GM12891 (cell line): Measurements from ENCODE around the gene RIMS4.

Source experiments
- DNase-seq: peaks from one replicate; pipeline ENCODE4 v3.0.0; 2011; ENCODE audit warnings: low spot score; ENCODE audit not compliant: insufficient read length
- FAIRE-seq: peaks from 2 replicates; lab custom pipeline; 2011; peaks lifted over from hg19 to GRCh38; lab: Jason Lieb, UNC
- PAX5 ChIP-seq: IDR thresholded peaks from 2 replicates; pipeline ENCODE4 v1.6.1; 2011; ENCODE audit warnings: low read length, moderate library complexity, mild to moderate bottlenecking; ENCODE audit not compliant: insufficient read depth, severe bottlenecking
- POLR2A ChIP-seq: IDR thresholded peaks from 2 replicates; pipeline ENCODE4 v1.6.1; 2011; ENCODE audit warnings: low read depth, low read length, control low read depth
- POLR2AphosphoS5 ChIP-seq: IDR thresholded peaks from 2 replicates; pipeline ENCODE4 v1.6.1; 2011; ENCODE audit warnings: low read depth, low read length, control low read depth
- POU2F2 ChIP-seq: IDR thresholded peaks from 2 replicates; pipeline ENCODE4 v1.6.1; 2011; ENCODE audit warnings: low read depth, mild to moderate bottlenecking, control low read depth, low read length, moderate library complexity
- SPI1 ChIP-seq: IDR thresholded peaks from 2 replicates; pipeline ENCODE4 v1.6.1; 2011; ENCODE audit warnings: low read depth, low read length, control low read depth
- TAF1 ChIP-seq: IDR thresholded peaks from 2 replicates; pipeline ENCODE4 v1.6.1; 2011; ENCODE audit warnings: low read depth, low read length, control low read depth

The RIMS4 gene

GRCh38 chr20:44756011-44756688 lies 54.2 kb downstream of the RIMS4 start:
- FAIRE-seq: no peak
- no peak for DNase-seq
- TF ChIP-seq TAF1 (no peak), SPI1 (no peak), POLR2A (no peak), POLR2AphosphoS5 (no peak), PAX5 (no peak)

- no peak for DNase-seq
- no peak for FAIRE-seq
- TF ChIP-seq SPI1 (no peak), TAF1 (no peak), POU2F2 (no peak), PAX5 (no peak), POLR2AphosphoS5 (no peak), POLR2A (no peak)
Observed at GRCh38 chr20:44754554-44754953, 55.8 kb downstream of the RIMS4 start.

- FAIRE-seq (no peak), DNase-seq (no peak)
- TF ChIP-seq POLR2A (no peak), PAX5 (no peak), TAF1 (no peak), POU2F2 (no peak), SPI1 (no peak), POLR2AphosphoS5 (no peak)
Observed at GRCh38 chr20:44752099-44752931, 58.0 kb downstream of the RIMS4 start.

DNA sequence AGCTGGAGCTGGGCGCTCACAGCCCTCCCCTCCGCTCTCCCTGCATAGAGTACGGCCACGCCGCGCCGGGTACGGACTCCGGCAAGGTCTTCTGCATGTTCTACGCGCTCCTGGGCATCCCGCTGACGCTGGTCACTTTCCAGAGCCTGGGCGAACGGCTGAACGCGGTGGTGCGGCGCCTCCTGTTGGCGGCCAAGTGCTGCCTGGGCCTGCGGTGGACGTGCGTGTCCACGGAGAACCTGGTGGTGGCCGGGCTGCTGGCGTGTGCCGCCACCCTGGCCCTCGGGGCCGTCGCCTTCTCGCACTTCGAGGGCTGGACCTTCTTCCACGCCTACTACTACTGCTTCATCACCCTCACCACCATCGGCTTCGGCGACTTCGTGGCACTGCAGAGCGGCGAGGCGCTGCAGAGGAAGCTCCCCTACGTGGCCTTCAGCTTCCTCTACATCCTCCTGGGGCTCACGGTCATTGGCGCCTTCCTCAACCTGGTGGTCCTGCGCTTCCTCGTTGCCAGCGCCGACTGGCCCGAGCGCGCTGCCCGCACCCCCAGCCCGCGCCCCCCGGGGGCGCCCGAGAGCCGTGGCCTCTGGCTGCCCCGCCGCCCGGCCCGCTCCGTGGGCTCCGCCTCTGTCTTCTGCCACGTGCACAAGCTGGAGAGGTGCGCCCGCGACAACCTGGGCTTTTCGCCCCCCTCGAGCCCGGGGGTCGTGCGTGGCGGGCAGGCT lies 60.1 kb downstream of the RIMS4 start:
- no peak for FAIRE-seq
- no peak for DNase-seq

GRCh38 chr20:44748005-44748370 lies 62.4 kb downstream of the RIMS4 start:
- DNase-seq (no peak), FAIRE-seq (no peak)
- TF ChIP-seq POLR2AphosphoS5 (no peak), POLR2A (no peak), TAF1 (no peak), PAX5 (no peak), SPI1 (no peak), POU2F2 (no peak)

More for the DNA sequence above, 60.1 kb downstream of the RIMS4 start:
- TF ChIP-seq SPI1 (no peak), POLR2AphosphoS5 (no peak), TAF1 (no peak), POU2F2 (no peak), PAX5 (no peak), POLR2A (no peak)

DNA sequence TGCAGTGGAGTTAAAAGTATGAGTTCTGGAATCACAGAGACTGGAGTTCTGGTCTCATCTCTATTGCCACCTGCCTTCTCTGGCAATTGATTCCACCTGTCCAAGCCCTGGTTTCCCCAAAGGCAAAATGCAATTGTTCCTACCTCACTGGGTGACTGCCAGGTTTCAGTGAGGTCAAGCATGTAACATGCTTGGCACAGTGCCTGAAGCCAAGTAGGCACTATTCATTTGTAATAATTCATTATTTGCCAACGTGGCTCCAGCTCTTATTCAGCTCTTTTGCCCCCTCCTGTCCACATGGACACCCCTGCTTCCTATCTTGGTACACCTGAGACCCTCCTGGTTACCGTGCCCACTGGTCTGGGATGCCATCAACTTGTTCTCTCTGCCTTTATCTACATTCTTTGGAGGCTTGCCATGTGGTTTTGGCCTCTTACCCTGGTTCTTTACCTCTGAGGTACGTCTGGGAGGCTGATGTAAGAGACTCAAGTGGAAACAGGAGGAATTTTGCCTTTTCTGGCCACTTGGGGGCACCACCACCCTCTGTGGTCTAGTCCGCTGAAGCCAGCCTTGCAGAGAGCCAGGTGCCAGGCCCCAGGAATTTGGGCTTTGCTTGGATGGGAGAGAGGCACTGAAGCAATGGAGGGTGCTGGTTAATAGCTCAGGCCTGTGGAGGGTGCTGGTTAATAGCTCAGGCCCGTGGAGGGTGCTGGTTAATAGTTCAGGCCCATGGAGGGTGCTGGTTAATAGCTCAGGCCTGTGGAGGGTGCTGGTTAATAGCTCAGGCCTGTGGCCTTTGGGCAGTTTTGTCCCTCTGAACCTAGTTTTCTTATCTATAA lies 63.0 kb downstream of the RIMS4 start:
- DNase-seq (peak; percentile 69), FAIRE-seq (peak; percentile 65)
- TF ChIP-seq POLR2AphosphoS5 (no peak), PAX5 (no peak), POU2F2 (no peak), TAF1 (no peak), POLR2A (no peak), SPI1 (no peak)

DNA sequence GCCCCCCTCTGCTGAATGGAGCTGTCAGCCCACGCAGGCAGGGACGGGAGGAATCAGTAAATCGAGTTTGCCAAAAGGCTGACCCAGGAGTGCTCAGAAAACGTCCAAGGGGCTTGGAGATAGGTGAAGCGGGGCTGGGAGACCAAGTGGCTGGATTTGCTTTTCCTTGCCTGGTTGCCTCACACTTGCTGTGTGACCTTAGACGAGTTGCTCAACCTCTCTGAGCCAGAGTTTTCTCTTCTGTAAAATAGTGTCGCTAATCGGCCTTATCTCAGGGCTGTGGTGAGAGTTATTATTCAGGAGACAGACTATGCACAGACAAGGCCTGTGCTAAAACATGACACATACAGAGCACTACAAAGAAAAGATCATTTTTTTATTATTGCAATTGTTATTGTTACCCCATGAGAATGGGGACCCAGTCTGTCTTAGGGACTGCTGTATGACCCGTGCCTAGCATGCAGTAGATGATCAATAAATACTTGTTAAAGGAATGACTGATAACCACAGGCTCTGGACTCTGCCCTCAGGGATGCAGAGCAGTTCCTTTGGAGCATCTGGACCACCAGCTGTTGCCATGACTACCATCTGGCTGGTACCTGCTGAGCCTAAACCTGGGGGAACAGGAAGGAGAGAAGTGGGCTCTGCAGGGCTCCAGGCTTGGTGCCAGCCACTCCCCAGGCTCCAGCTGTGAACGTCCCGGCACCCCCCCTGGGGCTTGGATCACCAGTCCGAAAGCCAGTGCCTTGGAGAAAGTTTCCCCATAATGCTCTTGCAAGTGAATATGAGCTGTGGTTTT lies 63.8 kb downstream of the RIMS4 start:
- FAIRE-seq (no peak), DNase-seq (no peak)
- no peak for TF ChIP-seq POLR2AphosphoS5
- TF ChIP-seq POLR2A: no peak
- TF ChIP-seq POU2F2: no peak
- no peak for TF ChIP-seq TAF1

- FAIRE-seq: no peak
- DNase-seq: peak; percentile 43
- no peak for TF ChIP-seq SPI1
- no peak for TF ChIP-seq POLR2A
- TF ChIP-seq TAF1: no peak
- no peak for TF ChIP-seq POLR2AphosphoS5
- TF ChIP-seq PAX5: no peak
- no peak for TF ChIP-seq POU2F2
Observed at GRCh38 chr20:44745598-44746366, 64.6 kb downstream of the RIMS4 start, which contains the start of gene KCNK15. KCNK15 (plus strand) TSS chr20:44745865; CDS start chr20:44745911, 46 bp downstream.
